ENCODE results near the gene AGPAT2.

AGPAT2 gene

GRCh38 chr9:136700959-136701667, 13.9 kb upstream of the AGPAT2 start:
- DNase-seq = peak; percentile 36 to 43

GRCh38 chr9:136700304-136700703, 13.0 kb upstream of the AGPAT2 start:
- DNase-seq = no peak

- no peak for DNase-seq
These were observed 11.5 kb upstream of the AGPAT2 start for GRCh38 chr9:136698635-136699246.

GRCh38 chr9:136697821-136698526, 10.7 kb upstream of the AGPAT2 start:
- DNase-seq = no peak

GRCh38 chr9:136697146-136697820, 10.0 kb upstream of the AGPAT2 start:
- DNase-seq = no peak

- DNase-seq = no peak
These were observed 9.2 kb upstream of the AGPAT2 start for GRCh38 chr9:136696502-136696901.

- no peak for DNase-seq
These were observed 8.7 kb upstream of the AGPAT2 start for GRCh38 chr9:136695955-136696354.

GRCh38 chr9:136695435-136695895, 8.2 kb upstream of the AGPAT2 start:
- no peak for DNase-seq

- no peak for DNase-seq
These were observed 7.6 kb upstream of the AGPAT2 start for GRCh38 chr9:136694872-136695247.

GRCh38 chr9:136694163-136694871, 7.1 kb upstream of the AGPAT2 start:
- DNase-seq = no peak

- no peak for DNase-seq
These were observed 6.4 kb upstream of the AGPAT2 start for GRCh38 chr9:136693490-136694162.

GRCh38 chr9:136693135-136693489, 5.9 kb upstream of the AGPAT2 start:
- DNase-seq = no peak

- DNase-seq = no peak
These were observed 5.2 kb upstream of the AGPAT2 start for GRCh38 chr9:136692185-136693134.

- no peak for DNase-seq
These were observed 4.3 kb upstream of the AGPAT2 start for GRCh38 chr9:136691316-136692184.

GRCh38 chr9:136690806-136691261, 3.6 kb upstream of the AGPAT2 start:
- no peak for DNase-seq

GRCh38 chr9:136690104-136690805, 3.0 kb upstream of the AGPAT2 start:
- DNase-seq = no peak

GRCh38 chr9:136689108-136689460, 1.8 kb upstream of the AGPAT2 start:
- no peak for DNase-seq

- no peak for DNase-seq
These were observed 1.2 kb upstream of the AGPAT2 start for GRCh38 chr9:136688274-136689107.
